ENCODE results near the gene AK3. TPM values are rescaled to one million over a fixed set of nuclear protein-coding genes. Genes with fewer than 3 reads are reported as not detected.

AK3 gene
- total RNA-seq, 1 experiment from 2014 or later: 61.0 TPM

- POLR2A ChIA-PET: interaction anchor here (0.9 to 1.0 kb wide), 2 partner anchors 9 to 65 kb away, joined by 3 read pairs; no protein-coding TSS in a partner anchor
- no TSS peak for BruUV-seq (replicated peaks)
- DNase-seq (ENCODE audit: unreplicated experiment): peak; percentile 45
- CTCF ChIA-PET: interaction anchor here (0.6 to 1.8 kb wide), 4 partner anchors 11 to 447 kb away, joined by 3 to 8 read pairs (median 4); no protein-coding TSS in a partner anchor
- Mint-ChIP-seq H3K36me3 (ENCODE audit: insufficient read depth, unreplicated experiment) (no peaks in the 10 kb centered on the region), H3K9me3 (ENCODE audit: unreplicated experiment) (no peaks in the 10 kb centered on the region), H3K4me1 (ENCODE audit: insufficient read depth, unreplicated experiment) (no peaks in the 10 kb centered on the region), H3K27ac (ENCODE audit: low read depth, unreplicated experiment) (no peak overlapping the region), H3K4me3 (ENCODE audit: unreplicated experiment) (no peak overlapping the region), H3K27me3 (ENCODE audit: insufficient read depth, unreplicated experiment) (no peaks in the 10 kb centered on the region)
- no peak for TF ChIP-seq CTCF (IDR thresholded peaks at IDR 0.05; ENCODE audit: unreplicated experiment)
- intact Hi-C loops (cut with micrococcal nuclease): no loop called here
Measured at GRCh38 chr9:4774209-4774608, 33.2 kb upstream of the AK3 start.

- DNase-seq (ENCODE audit: unreplicated experiment): no peak
Measured at GRCh38 chr9:4771788-4772187, 30.8 kb upstream of the AK3 start.

GRCh38 chr9:4769321-4770080 lies 28.5 kb upstream of the AK3 start:
- ChIA-PET POLR2A (interaction anchor here (1.1 kb wide), 1 partner anchor 27 kb away, joined by 3 read pairs; no protein-coding TSS in a partner anchor), CTCF (interaction anchor here (0.6 to 3.3 kb wide), 5 partner anchors 27 to 217 kb away, joined by 3 to 21 read pairs (median 3); partner anchors contain the start of genes JAK2 and PLPP6)
- Mint-ChIP-seq H3K4me3 (ENCODE audit: unreplicated experiment) (no peak overlapping the region), H3K27ac (ENCODE audit: low read depth, unreplicated experiment) (no peak overlapping the region), H3K4me1 (ENCODE audit: insufficient read depth, unreplicated experiment) (no peaks in the 10 kb centered on the region), H3K27me3 (ENCODE audit: insufficient read depth, unreplicated experiment) (no peaks in the 10 kb centered on the region), H3K36me3 (ENCODE audit: insufficient read depth, unreplicated experiment) (no peaks in the 10 kb centered on the region), H3K9me3 (ENCODE audit: unreplicated experiment) (no peaks in the 10 kb centered on the region)
- BruUV-seq (replicated peaks): no TSS peak
- intact Hi-C loops (cut with micrococcal nuclease): no loop called here
- no peak for TF ChIP-seq CTCF (IDR thresholded peaks at IDR 0.05; ENCODE audit: unreplicated experiment)
- DNase-seq (ENCODE audit: unreplicated experiment): peak; percentile 57

More at GRCh38 chr9:4771788-4772187, 30.8 kb upstream of the AK3 start:
- Mint-ChIP-seq H3K27ac (ENCODE audit: low read depth, unreplicated experiment) (no peak overlapping the region), H3K36me3 (ENCODE audit: insufficient read depth, unreplicated experiment) (no peaks in the 10 kb centered on the region), H3K4me3 (ENCODE audit: unreplicated experiment) (no peak overlapping the region), H3K27me3 (ENCODE audit: insufficient read depth, unreplicated experiment) (no peaks in the 10 kb centered on the region), H3K9me3 (ENCODE audit: unreplicated experiment) (no peaks in the 10 kb centered on the region), H3K4me1 (ENCODE audit: insufficient read depth, unreplicated experiment) (no peaks in the 10 kb centered on the region)
- no peak for TF ChIP-seq CTCF (IDR thresholded peaks at IDR 0.05; ENCODE audit: unreplicated experiment)
- ChIA-PET CTCF (interaction anchor here (1.4 kb wide), 1 partner anchor 9 kb away, joined by 5 read pairs; no protein-coding TSS in a partner anchor), POLR2A (no interaction called here)
- intact Hi-C loops (cut with micrococcal nuclease): no loop called here
- no TSS peak for BruUV-seq (replicated peaks)

- no peaks in the 10 kb centered on the region for H3K27me3 Mint-ChIP-seq (ENCODE audit: insufficient read depth, unreplicated experiment)
- no peak overlapping the region for H3K27ac Mint-ChIP-seq (ENCODE audit: low read depth, unreplicated experiment)
- H3K4me1 Mint-ChIP-seq (ENCODE audit: insufficient read depth, unreplicated experiment): no peaks in the 10 kb centered on the region
- no peaks in the 10 kb centered on the region for H3K36me3 Mint-ChIP-seq (ENCODE audit: insufficient read depth, unreplicated experiment)
- no peak for DNase-seq (ENCODE audit: unreplicated experiment)
- ChIA-PET POLR2A (no interaction called here), CTCF (interaction anchor here (0.6 to 3.3 kb wide), 3 partner anchors 9 to 218 kb away, joined by 3 to 21 read pairs (median 13); partner anchors contain the start of gene JAK2)
- TF ChIP-seq CTCF (IDR thresholded peaks at IDR 0.05; ENCODE audit: unreplicated experiment): no peak
- no peaks in the 10 kb centered on the region for H3K9me3 Mint-ChIP-seq (ENCODE audit: unreplicated experiment)
- BruUV-seq (replicated peaks): no TSS peak
- no peak overlapping the region for H3K4me3 Mint-ChIP-seq (ENCODE audit: unreplicated experiment)
- intact Hi-C loops (cut with micrococcal nuclease): no loop called here
Measured at GRCh38 chr9:4768681-4769080, 27.7 kb upstream of the AK3 start.
